ENCODE measurements around the gene PAX8. TPM values are rescaled to one million over a fixed set of nuclear protein-coding genes. Genes with fewer than 3 reads are reported as not detected.

PAX8 gene
- total and polyA plus RNA-seq, 4 donors = 0.28 to 5.9 (median 2.3) TPM

DNA sequence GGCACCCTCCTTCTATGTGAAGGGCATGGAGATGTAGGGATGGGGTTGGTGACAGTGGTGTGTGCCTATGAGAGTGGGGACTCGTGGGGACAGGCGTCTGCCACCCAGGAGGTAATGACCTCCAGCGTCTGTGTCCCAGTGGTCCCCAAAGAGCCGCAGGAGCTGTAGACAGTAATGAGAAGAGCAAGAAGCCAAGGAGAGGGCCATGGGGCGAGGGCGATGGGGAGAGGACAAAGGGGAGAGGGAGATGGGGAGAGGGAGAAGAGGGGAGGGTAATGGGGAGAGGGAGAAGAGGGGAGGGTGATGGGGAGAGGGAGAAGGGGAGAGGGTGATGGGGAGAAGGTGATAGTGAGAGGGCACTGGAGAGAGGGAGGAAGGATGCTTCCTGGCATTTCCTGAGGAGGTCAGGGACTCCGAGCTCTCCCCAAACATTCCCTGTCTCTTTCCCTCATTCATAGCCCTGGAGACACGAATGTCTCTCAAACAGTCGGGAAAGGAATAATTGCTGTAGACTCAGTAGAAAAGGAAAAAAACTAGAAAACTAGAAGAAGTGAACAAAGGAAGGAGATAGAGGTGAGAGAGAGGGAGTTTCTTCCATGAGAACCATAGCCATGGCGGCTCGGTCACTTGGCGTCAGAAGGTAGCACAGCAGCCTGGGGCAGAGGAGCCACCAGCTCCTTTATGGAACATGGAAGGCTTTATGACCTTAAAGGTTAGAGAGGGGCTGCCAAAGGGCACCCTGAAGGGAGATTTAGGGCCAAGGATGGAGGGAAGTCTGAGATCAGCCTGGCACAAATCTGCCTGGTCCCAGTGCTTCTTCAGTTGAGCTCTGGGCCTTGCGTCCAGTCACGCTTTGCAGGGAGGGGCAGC lies 65.4 kb downstream of the PAX8 start:
- Histone ChIP-seq H3K27me3 (ENCODE audit: control insufficient read depth in 3 of 3, insufficient read depth in 3 of 3, low read length in 2 of 3) (no peaks in the 10 kb centered on the region), H3K9ac (ENCODE audit: insufficient read depth in 1 of 2, low read length in 2 of 2) (no peak overlapping the region), H3K9me3 (ENCODE audit: control insufficient read depth in 4 of 4, insufficient read depth in 3 of 4, low read length in 3 of 4) (no peaks in the 10 kb centered on the region), H3K4me1 (ENCODE audit: control insufficient read depth in 5 of 5, insufficient read depth in 5 of 5, low read length in 5 of 5) (peaks cover 8 to 37% (median 11%) of the 10 kb centered on the region in 5 donors), H3K27ac (ENCODE audit: low read depth in 1 of 2, low read length in 1 of 2) (no peak overlapping the region), H3K36me3 (ENCODE audit: control insufficient read depth in 4 of 4, insufficient read depth in 4 of 4, low read length in 4 of 4) (no peaks in the 10 kb centered on the region), H3K4me3 (no peak overlapping the region)
- TF ChIP-seq, protein P1, sequence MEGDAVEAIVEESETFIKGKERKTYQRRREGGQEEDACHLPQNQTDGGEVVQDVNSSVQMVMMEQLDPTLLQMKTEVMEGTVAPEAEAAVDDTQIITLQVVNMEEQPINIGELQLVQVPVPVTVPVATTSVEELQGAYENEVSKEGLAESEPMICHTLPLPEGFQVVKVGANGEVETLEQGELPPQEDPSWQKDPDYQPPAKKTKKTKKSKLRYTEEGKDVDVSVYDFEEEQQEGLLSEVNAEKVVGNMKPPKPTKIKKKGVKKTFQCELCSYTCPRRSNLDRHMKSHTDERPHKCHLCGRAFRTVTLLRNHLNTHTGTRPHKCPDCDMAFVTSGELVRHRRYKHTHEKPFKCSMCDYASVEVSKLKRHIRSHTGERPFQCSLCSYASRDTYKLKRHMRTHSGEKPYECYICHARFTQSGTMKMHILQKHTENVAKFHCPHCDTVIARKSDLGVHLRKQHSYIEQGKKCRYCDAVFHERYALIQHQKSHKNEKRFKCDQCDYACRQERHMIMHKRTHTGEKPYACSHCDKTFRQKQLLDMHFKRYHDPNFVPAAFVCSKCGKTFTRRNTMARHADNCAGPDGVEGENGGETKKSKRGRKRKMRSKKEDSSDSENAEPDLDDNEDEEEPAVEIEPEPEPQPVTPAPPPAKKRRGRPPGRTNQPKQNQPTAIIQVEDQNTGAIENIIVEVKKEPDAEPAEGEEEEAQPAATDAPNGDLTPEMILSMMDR (IDR thresholded peaks at IDR 0.05; ENCODE audit: control extremely low read depth, extremely low read depth) = no peak
- ATAC-seq (ENCODE audit: insufficient read depth, low FRiP score) (no peak), DNase-seq (no peak)
- 90 to 95% methylated on average over 14 of the region's 14 CpGs for WGBS, 2 donors

DNA sequence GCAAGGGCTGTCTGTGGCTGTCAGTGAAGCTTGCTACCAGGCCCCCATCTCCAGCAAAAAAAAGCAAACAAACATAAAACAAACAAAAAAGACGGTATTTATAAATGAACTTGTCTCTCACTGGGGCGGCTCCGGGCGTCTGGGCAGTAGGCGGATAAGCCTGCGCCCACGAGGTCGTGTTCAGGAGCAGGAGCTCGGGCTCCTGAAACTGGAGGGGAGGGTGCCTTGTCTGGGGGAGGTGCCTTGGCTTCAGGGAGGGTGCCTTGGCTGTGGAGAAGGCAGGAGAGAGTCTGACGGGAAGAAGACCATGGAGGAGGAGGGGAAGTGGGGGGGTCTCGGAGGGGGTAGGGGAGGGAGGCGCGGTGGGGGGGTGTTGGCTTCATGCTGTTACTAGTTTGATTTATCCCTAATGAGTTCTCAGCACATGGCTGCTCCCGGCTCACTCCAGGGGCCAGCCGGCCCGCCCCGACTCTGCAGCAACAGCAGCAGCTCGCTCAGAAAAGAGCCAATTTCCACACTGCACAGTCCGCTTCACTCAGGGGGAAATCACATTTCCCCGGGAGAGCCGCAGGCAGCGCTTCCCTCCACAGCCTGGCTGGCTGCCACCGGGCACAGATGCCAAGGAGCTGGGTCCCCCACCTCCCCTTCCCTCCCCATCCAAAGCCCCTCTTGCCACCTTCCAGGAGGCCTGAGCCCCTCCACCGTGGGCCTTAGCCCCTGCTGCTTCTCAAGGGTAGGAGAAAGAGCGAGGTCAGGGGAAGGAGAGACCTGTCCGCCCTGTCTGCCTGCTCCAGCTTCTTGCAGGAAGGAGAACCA lies 66.3 kb downstream of the PAX8 start:
- no peaks in the 10 kb centered on the region for H3K9me3 ChIP-seq (ENCODE audit: control insufficient read depth in 4 of 4, insufficient read depth in 3 of 4, low read length in 3 of 4)
- peak; percentile 51 to 77 (median 61) for DNase-seq
- H3K9ac ChIP-seq (ENCODE audit: insufficient read depth in 1 of 2, low read length in 2 of 2) = no peak overlapping the region
- H3K4me3 ChIP-seq = no peak overlapping the region
- no peaks in the 10 kb centered on the region for H3K27me3 ChIP-seq (ENCODE audit: control insufficient read depth in 3 of 3, insufficient read depth in 3 of 3, low read length in 2 of 3)
- H3K27ac ChIP-seq (ENCODE audit: low read depth in 1 of 2, low read length in 1 of 2) = peak overlapping the region in 1 of 2 donors; percentile 59
- no peaks in the 10 kb centered on the region for H3K36me3 ChIP-seq (ENCODE audit: control insufficient read depth in 4 of 4, insufficient read depth in 4 of 4, low read length in 4 of 4)
- H3K4me1 ChIP-seq (ENCODE audit: control insufficient read depth in 5 of 5, insufficient read depth in 5 of 5, low read length in 5 of 5) = peaks cover 8 to 31% (median 9%) of the 10 kb centered on the region in 5 donors
- ATAC-seq (ENCODE audit: insufficient read depth, low FRiP score) = peak; percentile 29
- 27 to 31% methylated on average over 24 to 26 of the region's 26 CpGs for WGBS, 2 donors
- TF ChIP-seq, protein P1 (IDR thresholded peaks at IDR 0.05; ENCODE audit: control extremely low read depth, extremely low read depth) = no peak

DNA sequence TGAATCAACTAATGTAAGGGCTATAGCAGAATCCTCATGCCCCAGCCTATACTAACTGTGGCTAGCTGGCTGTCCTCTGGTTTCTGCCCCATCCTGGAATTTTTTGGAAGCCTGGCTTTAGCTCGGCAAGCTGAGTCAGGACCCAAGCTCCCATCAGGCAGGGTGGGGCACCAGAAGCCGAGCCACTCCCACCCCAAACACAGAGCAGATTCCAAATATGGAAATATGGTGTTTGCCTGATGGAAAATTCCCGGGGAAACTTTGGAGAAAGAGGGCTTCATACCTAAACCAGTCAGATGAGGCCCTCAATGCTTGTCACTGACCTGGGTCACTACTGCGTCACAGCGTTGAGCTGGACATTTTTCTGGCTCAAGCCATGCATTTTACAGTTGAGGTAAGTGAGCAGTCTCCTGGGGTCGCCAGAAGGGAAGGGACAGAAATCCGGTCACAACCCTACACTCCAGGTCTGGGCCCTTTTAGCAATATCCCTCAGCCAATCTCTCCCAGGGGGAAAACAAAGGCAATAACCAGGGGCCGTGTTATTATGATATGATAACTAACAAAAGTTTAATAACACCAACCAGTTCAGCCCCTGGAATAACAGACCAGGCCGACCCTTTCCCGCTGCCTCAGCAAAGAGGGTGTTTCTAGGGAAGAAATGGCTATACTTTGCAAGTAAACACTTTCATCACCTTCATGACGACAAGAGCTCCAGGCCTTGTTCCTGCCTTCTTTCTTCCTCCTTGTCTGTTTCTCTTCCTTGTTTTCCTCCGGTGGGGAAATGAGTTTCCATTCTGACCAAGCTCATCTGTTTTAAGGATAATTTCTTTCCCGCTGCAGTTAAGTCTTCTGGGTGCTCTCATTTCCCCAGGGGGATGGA lies 67.3 kb downstream of the PAX8 start:
- Histone ChIP-seq H3K9me3 (ENCODE audit: control insufficient read depth in 4 of 4, insufficient read depth in 3 of 4, low read length in 3 of 4) (no peaks in the 10 kb centered on the region), H3K4me3 (no peak overlapping the region), H3K27ac (ENCODE audit: low read depth in 1 of 2, low read length in 1 of 2) (peak overlapping the region in 1 of 2 donors; percentile 59), H3K4me1 (ENCODE audit: control insufficient read depth in 5 of 5, insufficient read depth in 5 of 5, low read length in 5 of 5) (peaks cover 7 to 25% (median 9%) of the 10 kb centered on the region in 5 donors), H3K36me3 (ENCODE audit: control insufficient read depth in 4 of 4, insufficient read depth in 4 of 4, low read length in 4 of 4) (no peaks in the 10 kb centered on the region), H3K27me3 (ENCODE audit: control insufficient read depth in 3 of 3, insufficient read depth in 3 of 3, low read length in 2 of 3) (no peaks in the 10 kb centered on the region), H3K9ac (ENCODE audit: insufficient read depth in 1 of 2, low read length in 2 of 2) (no peak overlapping the region)
- DNase-seq (no peak), ATAC-seq (ENCODE audit: insufficient read depth, low FRiP score) (peak; percentile 50)
- WGBS, 2 donors = 73 to 74% methylated on average over 13 of the region's 13 CpGs
- TF ChIP-seq, protein P1 (IDR thresholded peaks at IDR 0.05; ENCODE audit: control extremely low read depth, extremely low read depth) = no peak
